KBM-7 (cell line): ENCODE measurements around the gene BORCS6.
A peak's percentile ranks its signal among the peaks of the same experiment; 100 is the strongest.
"Not testable (repeated sequence)": the region's sequence is repeated elsewhere in the genome, so short reads cannot be mapped to it uniquely, and the experiment has no call there.

Experiments
- DNase-seq: peaks from one replicate; pipeline ENCODE4 v3.0.0-alpha.2; 2015
- in situ Hi-C: fragments of 300-500 bp; cut with MboI; formaldehyde crosslinking; loops from 2 replicates; pipeline ENCODE4 v1.14.3; 2020; ENCODE audit warnings: low sequenced_read_pairs, low pct_unique_long_range_greater_than_20kb, mixed read lengths

Gene BORCS6

GRCh38 chr17:8176197-8176940, 13.6 kb downstream of the BORCS6 start, which contains the start of gene TMEM107:
TMEM107 (minus strand) TSS chr17:8176380; CDS start chr17:8176286, 94 bp downstream.
- in situ Hi-C loops, result no loop called here
- DNase-seq, result peak; percentile 90

GRCh38 chr17:8175795-8176196, 14.2 kb downstream of the BORCS6 start:
- in situ Hi-C loops, result no loop called here
- DNase-seq, result no peak

GRCh38 chr17:8173871-8174322, 16.1 kb downstream of the BORCS6 start:
- DNase-seq, result no peak
- in situ Hi-C loops, result no loop called here

GRCh38 chr17:8173056-8173870, 16.7 kb downstream of the BORCS6 start:
- in situ Hi-C loops, result no loop called here
- peak; percentile 97 for DNase-seq

GRCh38 chr17:8170186-8170585, 19.8 kb downstream of the BORCS6 start:
- DNase-seq, in situ Hi-C loops: not testable (repeated sequence)

- in situ Hi-C loops, result no loop called here
- DNase-seq, result no peak
These were observed 22.5 kb downstream of the BORCS6 start for GRCh38 chr17:8167526-8167925.

- no peak for DNase-seq
- in situ Hi-C loops, result no loop called here
These were observed 23.2 kb downstream of the BORCS6 start for GRCh38 chr17:8166731-8167130.

- DNase-seq, result no peak
- in situ Hi-C loops, result no loop called here
These were observed 25.2 kb downstream of the BORCS6 start for GRCh38 chr17:8164815-8165131.

- peak; percentile 93 for DNase-seq
- in situ Hi-C loops, result no loop called here
These were observed 25.8 kb downstream of the BORCS6 start for GRCh38 chr17:8163978-8164814.

GRCh38 chr17:8162997-8163977, 26.7 kb downstream of the BORCS6 start:
- DNase-seq, result no peak
- in situ Hi-C loops, result no loop called here

GRCh38 chr17:8162233-8162996, 27.6 kb downstream of the BORCS6 start, which contains the start of gene VAMP2:
VAMP2 (minus strand) TSS chr17:8162948; CDS start chr17:8162879, 69 bp downstream.
- in situ Hi-C loops, result no loop called here
- no peak for DNase-seq

- in situ Hi-C loops, result no loop called here
- no peak for DNase-seq
These were observed 28.4 kb downstream of the BORCS6 start for GRCh38 chr17:8161289-8162232.

GRCh38 chr17:8160741-8161221, 29.2 kb downstream of the BORCS6 start:
- in situ Hi-C loops, result no loop called here
- no peak for DNase-seq

- DNase-seq, result no peak
- in situ Hi-C loops, result no loop called here
These were observed 29.8 kb downstream of the BORCS6 start for GRCh38 chr17:8160224-8160577.

- in situ Hi-C loops, result no loop called here
- no peak for DNase-seq
These were observed 30.3 kb downstream of the BORCS6 start for GRCh38 chr17:8159459-8160223.

GRCh38 chr17:8159032-8159400, 31.0 kb downstream of the BORCS6 start:
- in situ Hi-C loops, result no loop called here
- no peak for DNase-seq
